ENCODE measurements around the gene SOX21. TPM values are rescaled to one million over a fixed set of nuclear protein-coding genes. Genes with fewer than 3 reads are reported as not detected.

Gene SOX21
- total and polyA plus RNA-seq, 2 of the 8 experiments (the other 6 are each of a cell fraction or from before 2014, with no cell fraction given) = 3.9 TPM

GRCh38 chr13:94717916-94718315 lies 5.6 kb upstream of the SOX21 start:
- H3K79me1 ChIP-seq (ENCODE audit: low read depth, low read length) = no peaks in the 10 kb centered on the region
- 87% methylated on average over 4 of the region's 4 CpGs; no CpG with 5 or more reads in 1 of the 2 experiments for WGBS, 2 experiments (ENCODE audit: extremely low coverage in 1 of 2, insufficient coverage in 1 of 2, insufficient read length in 1 of 2, insufficient replicate concordance in 2 of 2, low coverage in 1 of 2, low lambda C conversion rate in 2 of 2, missing lambda C conversion rate in 1 of 2)
- CTCF ChIA-PET (ENCODE audit: partially characterized antibody) = interaction anchor here (0.9 to 1.8 kb wide), 4 partner anchors 44 to 278 kb away, joined by 3 to 16 read pairs (median 9); no protein-coding TSS in a partner anchor
- H4K8ac ChIP-seq (ENCODE audit: extremely low read depth, insufficient read depth, low read length) = no peak overlapping the region; the same call in 1 of the 2 replicates
- H4K91ac ChIP-seq (replicated peaks; ENCODE audit: insufficient read length, low read length) = no peak overlapping the region
- no peaks in the 10 kb centered on the region for H3K79me2 ChIP-seq (ENCODE audit: control insufficient read depth in 1 of 2, insufficient read depth in 2 of 2, low read length in 2 of 2)
- no peak overlapping the region for H4K5ac ChIP-seq (ENCODE audit: insufficient read length, low read depth, low read length)
- TF ChIP-seq CREB1 (IDR thresholded peaks at IDR 0.05) (no peak), CTBP2 (IDR thresholded peaks at IDR 0.05; ENCODE audit: borderline replicate concordance, insufficient read depth, insufficient read length, low read length) (no peak), TCF12 (IDR thresholded peaks at IDR 0.05; ENCODE audit: low read depth, low read length) (no peak), CBX8 (IDR thresholded peaks at IDR 0.05; ENCODE audit: borderline replicate concordance, low read depth, low read length) (no peak), USF2 (IDR thresholded peaks at IDR 0.05; ENCODE audit: low read length) (no peak), ZNF274 (IDR thresholded peaks at IDR 0.05; ENCODE audit: borderline replicate concordance, extremely low read depth, low read length) (no peak), CHD1 (IDR thresholded peaks at IDR 0.05; ENCODE audit: low read depth, low read length) (no peak), PHF8 (conservative IDR thresholded peaks at IDR 0.05; ENCODE audit: low read depth, low read length) (no peak), JUND (IDR thresholded peaks at IDR 0.05; ENCODE audit: low read length) (no peak), CHD2 (IDR thresholded peaks at IDR 0.05; ENCODE audit: low read length) (no peak), HDAC2 (IDR thresholded peaks at IDR 0.05; ENCODE audit: borderline replicate concordance in 1 of 2, low read depth in 2 of 2, low read length in 2 of 2) (no peak), SIX5 (IDR thresholded peaks at IDR 0.05; ENCODE audit: low read depth, low read length) (no peak), CEBPB (IDR thresholded peaks at IDR 0.05; ENCODE audit: low read depth, low read length) (no peak), RBBP5 (IDR thresholded peaks at IDR 0.05; ENCODE audit: borderline replicate concordance, low read depth, low read length) (no peak)
- H3K23me2 ChIP-seq (ENCODE audit: low read depth, low read length) = peaks cover 8% of the 10 kb centered on the region; the same call in 1 of the 2 replicates
- H2AK5ac ChIP-seq (ENCODE audit: low read depth, low read length) = no peak overlapping the region
- H2BK12ac ChIP-seq (ENCODE audit: low read depth, low read length) = no peak overlapping the region
- H3K56ac ChIP-seq (replicated peaks; ENCODE audit: insufficient read length, low read depth, low read length) = no peak overlapping the region
- no peaks in the 10 kb centered on the region for H4K20me1 ChIP-seq (replicated peaks in 1 of 2; ENCODE audit: control insufficient read depth in 1 of 2, insufficient read depth in 2 of 2, low read length in 2 of 2)
- no peak overlapping the region for H2BK20ac ChIP-seq (ENCODE audit: low read length)
- FAIRE-seq (no peak), DNase-seq (ENCODE audit: low read depth in 1 of 2, low spot score in 2 of 2) (no peak)
- no peak overlapping the region for H2BK15ac ChIP-seq (ENCODE audit: low read length)
- H2AFZ ChIP-seq (ENCODE audit: low read length) = no peak overlapping the region
- no peak overlapping the region for H3K4me2 ChIP-seq (ENCODE audit: insufficient read depth in 1 of 2, low read depth in 2 of 2, low read length in 2 of 2)
- peaks cover 0 to 10% (median 3%) of the 10 kb centered on the region in 4 experiments; a peak in 5 of 7 replicates for H3K4me1 ChIP-seq (replicated peaks in 1 of 4; ENCODE audit: control insufficient read depth in 3 of 4, insufficient read depth in 4 of 4, low read length in 3 of 4)
- no peak overlapping the region for H3K4ac ChIP-seq (replicated peaks; ENCODE audit: insufficient read length, low read depth, low read length)
- H3K36me3 ChIP-seq (ENCODE audit: control insufficient read depth in 2 of 4, insufficient read depth in 4 of 4, low read length in 3 of 4) = no peaks in the 10 kb centered on the region; a peak in 1 of 8 replicates
- no peak overlapping the region for H3K14ac ChIP-seq (ENCODE audit: insufficient read length)
- H3K18ac ChIP-seq (ENCODE audit: extremely low read depth, low read length) = no peak overlapping the region
- POLR2A ChIA-PET (ENCODE audit: partially characterized antibody) = interaction anchor here (0.9 kb wide), 1 partner anchor 233 kb away, joined by 3 read pairs; no protein-coding TSS in a partner anchor
- no peaks in the 10 kb centered on the region for H3K9me3 ChIP-seq (ENCODE audit: insufficient read depth in 2 of 2, low read depth in 1 of 2, low read length in 1 of 2)
- H3K4me3 ChIP-seq (ENCODE audit: extremely low read depth in 1 of 4, insufficient read depth in 2 of 4, low read depth in 3 of 4, low read length in 4 of 4) = no peak overlapping the region
- H3K27me3 ChIP-seq (replicated peaks in 1 of 4; ENCODE audit: control insufficient read depth in 3 of 4, extremely low read depth in 1 of 4, insufficient read depth in 3 of 4, low read length in 3 of 4) = peaks cover 0 to 18% (median 11%) of the 10 kb centered on the region in 4 experiments; a peak in 6 of 7 replicates
- no peak overlapping the region for H2BK120ac ChIP-seq (replicated peaks; ENCODE audit: low read depth, low read length)
- H3K9ac ChIP-seq (replicated peaks in 1 of 4; ENCODE audit: extremely low read depth in 1 of 4, low read depth in 3 of 4, low read length in 3 of 4) = no peak overlapping the region
- H2BK5ac ChIP-seq (ENCODE audit: low read depth, low read length) = no peak overlapping the region
- no peak overlapping the region for H3K27ac ChIP-seq (ENCODE audit: low read depth, low read length)
- no peak overlapping the region for H3K23ac ChIP-seq (ENCODE audit: insufficient read length)
